ENCODE data around the gene SHLD3. TPM values are rescaled to one million over a fixed set of nuclear protein-coding genes. Genes with fewer than 3 reads are reported as not detected.

SHLD3 gene
- total and polyA plus RNA-seq, 7 donors, result 0.94 to 6.5 (median 2.5) TPM

- no peaks in the 10 kb centered on the region for H3K9me3 ChIP-seq
- peak within 1 kb of the TSS; percentile 86 for H3K4me3 ChIP-seq
- H3K27ac ChIP-seq, result peak within 1 kb of the TSS; percentile 88
- intact Hi-C loops (cut with DNase I), result loop anchor here in 1 of 2 donors (10.0 kb wide), 1 partner anchor 521 kb away; the partner anchor contains the start of gene SREK1
- DNase-seq, result peak; percentile 92 to 95
- peak; percentile 98 to 99 (median 98) for ATAC-seq
- WGBS, 3 donors, result 0% methylated on average over 32 of the region's 32 CpGs
- no peak for TF ChIP-seq CTCF (IDR thresholded peaks at IDR 0.05)
- peaks cover 40% of the 10 kb centered on the region for H3K4me1 ChIP-seq
- peaks cover 0 to 6% of the 10 kb centered on the region in 2 donors for H3K36me3 ChIP-seq (ENCODE audit: insufficient read depth in 1 of 2, low read depth in 1 of 2)
- H3K27me3 ChIP-seq (ENCODE audit: insufficient read depth in 3 of 3, low read length in 2 of 3), result no peaks in the 10 kb centered on the region
These were observed 729 bp upstream of the SHLD3 start, which contains the start of gene TRIM23 for GRCh38 chr5:65624025-65624570. TRIM23 (minus strand) TSS chr5:65624333; CDS start chr5:65624274, 59 bp downstream.

GRCh38 chr5:65625743-65626142, 916 bp downstream of the SHLD3 start:
- H3K9me3 ChIP-seq, result no peaks in the 10 kb centered on the region
- no peak for TF ChIP-seq CTCF (IDR thresholded peaks at IDR 0.05)
- H3K4me1 ChIP-seq, result peaks cover 32% of the 10 kb centered on the region
- peak overlapping the region; percentile 88 for H3K27ac ChIP-seq
- peak overlapping the region; percentile 86 for H3K4me3 ChIP-seq
- 64 to 69% (median 64%) methylated on average over 6 of the region's 6 CpGs for WGBS, 3 donors
- no peaks in the 10 kb centered on the region for H3K27me3 ChIP-seq (ENCODE audit: insufficient read depth in 3 of 3, low read length in 2 of 3)
- intact Hi-C loops (cut with DNase I), result loop anchor here in 1 of 2 donors (10.0 kb wide), 1 partner anchor 519 kb away; the partner anchor contains the start of gene SREK1
- DNase-seq (no peak), ATAC-seq (no peak)
- H3K36me3 ChIP-seq (ENCODE audit: insufficient read depth in 1 of 2, low read depth in 1 of 2), result peaks cover 0 to 18% of the 10 kb centered on the region in 2 donors

- Histone ChIP-seq H3K27me3 (ENCODE audit: insufficient read depth in 3 of 3, low read length in 2 of 3) (no peaks in the 10 kb centered on the region), H3K4me1 (peaks cover 9% of the 10 kb centered on the region), H3K27ac (no peak overlapping the region), H3K9me3 (no peaks in the 10 kb centered on the region), H3K36me3 (ENCODE audit: insufficient read depth in 1 of 2, low read depth in 1 of 2) (peaks cover 0 to 26% of the 10 kb centered on the region in 2 donors), H3K4me3 (no peak overlapping the region)
- DNase-seq, result no peak
- TF ChIP-seq CTCF (IDR thresholded peaks at IDR 0.05), result no peak
- no peak for ATAC-seq
- intact Hi-C loops (cut with DNase I), result no loop called here
These were observed 6.2 kb downstream of the SHLD3 start for GRCh38 chr5:65630981-65631380.

- ATAC-seq (no peak), DNase-seq (no peak)
- Histone ChIP-seq H3K4me1 (no peaks in the 10 kb centered on the region), H3K9me3 (no peaks in the 10 kb centered on the region), H3K4me3 (no peak overlapping the region), H3K27ac (no peak overlapping the region), H3K36me3 (ENCODE audit: insufficient read depth in 1 of 2, low read depth in 1 of 2) (peaks cover 0 to 73% of the 10 kb centered on the region in 2 donors), H3K27me3 (ENCODE audit: insufficient read depth in 3 of 3, low read length in 2 of 3) (no peaks in the 10 kb centered on the region)
- WGBS, 3 donors, result 95 to 99% (median 97%) methylated on average over 4 of the region's 4 CpGs
- TF ChIP-seq CTCF (IDR thresholded peaks at IDR 0.05), result no peak
- intact Hi-C loops (cut with DNase I), result no loop called here
These were observed 15.4 kb downstream of the SHLD3 start for GRCh38 chr5:65640240-65640639.

- WGBS, 3 donors, result 79 to 89% (median 79%) methylated on average over 2 of the region's 2 CpGs
- DNase-seq, result no peak
- Histone ChIP-seq H3K9me3 (no peaks in the 10 kb centered on the region), H3K36me3 (ENCODE audit: insufficient read depth in 1 of 2, low read depth in 1 of 2) (peaks cover 0 to 63% of the 10 kb centered on the region in 2 donors), H3K27me3 (ENCODE audit: insufficient read depth in 3 of 3, low read length in 2 of 3) (no peaks in the 10 kb centered on the region), H3K4me3 (no peak overlapping the region), H3K4me1 (no peaks in the 10 kb centered on the region), H3K27ac (no peak overlapping the region)
- no peak for TF ChIP-seq CTCF (IDR thresholded peaks at IDR 0.05)
- no peak for ATAC-seq
- intact Hi-C loops (cut with DNase I), result no loop called here
These were observed 22.1 kb downstream of the SHLD3 start for GRCh38 chr5:65646938-65647337.
